WERI-Rb-1 (cell line): ENCODE measurements around the gene DIO3.

ENCODE experiments used
- DNase-seq: peaks from one replicate; pipeline ENCODE4 v3.0.0-alpha.2; 2020
- H3K27ac ChIP-seq: fragments of 250-450 bp; sonication (Bioruptor Pico); 2 replicates; pipeline ENCODE4 v1.5.1; 2020; ENCODE audit warnings: mild to moderate bottlenecking, moderate library complexity
- H3K27me3 ChIP-seq: fragments of 250-450 bp; sonication (Bioruptor Pico); 2 replicates; pipeline ENCODE4 v1.5.1; 2021; ENCODE audit warnings: mild to moderate bottlenecking, low read depth, moderate library complexity; ENCODE audit not compliant: insufficient read depth, severe bottlenecking
- H3K36me3 ChIP-seq: fragments of 250-450 bp; sonication (Bioruptor Pico); 2 replicates; pipeline ENCODE4 v1.5.1; 2020; ENCODE audit warnings: mild to moderate bottlenecking, moderate library complexity
- H3K4me3 ChIP-seq: 2 replicates; pipeline ENCODE4 v1.5.1; 2011; ENCODE audit warnings: low read depth, mild to moderate bottlenecking, control low read depth, low read length
- H3K9me3 ChIP-seq: fragments of 250-450 bp; sonication (Bioruptor Pico); 2 replicates; pipeline ENCODE4 v1.5.1; 2021; ENCODE audit warnings: mild to moderate bottlenecking, moderate library complexity; ENCODE audit not compliant: severe bottlenecking
- CTCF ChIP-seq: IDR thresholded peaks from 2 replicates; pipeline ENCODE4 v1.5.1; 2011; ENCODE audit warnings: low read depth, mild to moderate bottlenecking, control low read depth, inconsistent platforms, low read length

DIO3 gene

GRCh38 chr14:101604935-101605780 is 43.9 kb downstream of the DIO3 start:
- Histone ChIP-seq H3K27me3 (peaks cover 92% of the 10 kb centered on the region), H3K27ac (no peak overlapping the region), H3K36me3 (no peaks in the 10 kb centered on the region), H3K4me3 (no peak overlapping the region), H3K9me3 (no peaks in the 10 kb centered on the region)
- no peak for TF ChIP-seq CTCF
- no peak for DNase-seq

- DNase-seq = no peak
- Histone ChIP-seq H3K27ac (no peak overlapping the region), H3K36me3 (no peaks in the 10 kb centered on the region), H3K9me3 (no peaks in the 10 kb centered on the region), H3K27me3 (peaks cover 92% of the 10 kb centered on the region), H3K4me3 (no peak overlapping the region)
- TF ChIP-seq CTCF = no peak
Measured at GRCh38 chr14:101605836-101606235, 44.5 kb downstream of the DIO3 start.
